ENCODE data around the gene SYNDIG1.

Gene SYNDIG1

GRCh38 chr20:24473435-24474223 lies 4.2 kb downstream of the SYNDIG1 start:
- no peak for DNase-seq

DNA sequence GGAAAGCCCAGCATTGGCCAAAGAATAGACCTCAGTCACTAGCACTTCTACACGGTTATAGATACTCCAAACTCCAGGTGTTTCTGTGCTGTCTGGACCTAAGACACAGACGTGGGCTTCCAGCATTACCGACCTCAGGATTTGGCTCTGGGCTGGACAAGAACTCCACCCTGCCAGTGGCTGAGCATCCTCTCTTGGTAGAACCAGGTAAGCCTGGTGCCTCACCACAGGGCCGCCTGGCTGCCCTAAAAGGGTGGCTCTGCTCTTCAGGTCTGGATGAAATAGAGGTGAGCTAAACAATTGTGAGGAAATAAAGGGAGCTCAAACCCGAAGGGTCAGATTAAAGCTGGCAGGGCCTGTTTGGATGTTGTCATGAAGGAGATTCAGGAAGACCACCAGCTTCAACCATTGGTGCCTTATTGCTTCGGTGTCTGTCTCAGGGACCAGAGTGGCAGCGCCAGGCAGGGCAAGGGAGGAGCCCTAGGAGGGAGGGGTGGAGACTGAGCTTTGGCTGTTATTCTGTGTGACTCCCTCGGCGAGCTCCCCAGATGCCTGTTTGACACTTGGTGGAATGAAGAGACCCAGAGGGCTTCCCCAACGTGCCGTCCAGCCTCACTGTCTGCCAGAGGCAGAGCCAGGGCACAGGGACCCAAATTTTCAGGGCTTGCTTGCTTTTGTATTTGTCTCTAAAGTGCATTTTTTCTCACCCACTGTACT lies 8.6 kb downstream of the SYNDIG1 start:
- no peak for DNase-seq

DNA sequence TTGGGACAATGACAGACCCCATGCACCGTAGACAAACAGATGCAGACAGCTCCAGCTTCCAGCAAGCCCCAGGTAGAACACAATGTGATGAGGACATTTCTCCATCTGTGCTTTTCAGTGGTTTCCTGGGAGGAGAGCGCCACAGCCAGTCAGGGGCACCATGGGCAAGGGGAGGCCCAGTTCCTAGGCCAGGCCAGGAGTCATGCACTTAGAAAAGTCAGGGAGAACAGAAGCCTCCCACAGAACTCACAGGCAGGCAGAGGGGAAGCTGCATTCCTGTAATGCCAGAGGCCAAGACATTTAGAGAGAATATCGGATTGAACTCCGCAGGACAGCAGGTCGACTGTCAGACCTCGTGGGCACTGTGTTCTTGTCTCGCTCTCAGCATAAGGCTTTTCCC lies 9.2 kb downstream of the SYNDIG1 start:
- DNase-seq = no peak

DNA sequence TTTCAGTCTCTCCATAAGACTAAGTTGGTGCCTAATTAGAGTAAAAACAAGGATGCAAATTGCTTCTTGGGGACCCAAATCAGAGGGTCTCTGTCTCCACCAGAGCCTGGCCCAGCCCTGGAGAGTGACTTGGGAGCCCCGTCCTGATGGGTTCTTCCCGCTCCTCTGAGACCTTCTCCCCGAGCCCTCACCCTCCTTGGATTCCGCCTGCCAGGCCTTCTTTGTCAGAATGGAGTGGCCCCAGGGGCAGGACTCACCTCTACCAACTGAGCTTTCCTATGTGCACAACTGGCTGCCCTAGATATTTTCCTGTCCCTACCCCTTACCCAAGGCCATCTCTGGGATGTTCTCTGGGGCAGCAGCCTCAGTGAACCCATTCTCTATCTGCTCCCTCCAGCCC lies 9.7 kb downstream of the SYNDIG1 start:
- DNase-seq = no peak

- no peak for DNase-seq
These were observed 10.2 kb downstream of the SYNDIG1 start for GRCh38 chr20:24479595-24479994.

- no peak for DNase-seq
These were observed 11.1 kb downstream of the SYNDIG1 start for GRCh38 chr20:24480509-24480908.

GRCh38 chr20:24481173-24481572 lies 11.7 kb downstream of the SYNDIG1 start:
- DNase-seq = no peak

GRCh38 chr20:24483435-24484080 lies 14.1 kb downstream of the SYNDIG1 start:
- no peak for DNase-seq

DNA sequence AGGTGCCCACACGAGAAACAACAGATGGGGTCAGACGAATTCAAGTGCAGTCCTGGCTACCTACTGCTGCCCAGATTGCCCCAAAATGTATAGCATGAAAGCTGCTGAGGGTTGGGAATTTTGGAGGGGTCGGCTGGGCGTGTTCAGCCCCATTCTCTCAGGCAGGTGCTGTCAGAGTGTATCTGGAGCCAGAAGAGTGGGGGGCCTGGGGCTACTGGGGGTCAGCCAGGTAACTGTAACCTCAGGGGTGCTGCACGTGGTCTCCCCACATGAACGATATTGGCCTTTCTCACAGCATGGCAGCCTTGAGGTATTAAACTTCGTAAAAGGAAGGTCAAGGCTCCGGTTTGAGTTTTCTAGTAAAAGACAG lies 14.6 kb downstream of the SYNDIG1 start:
- no peak for DNase-seq

GRCh38 chr20:24485981-24486380 lies 16.6 kb downstream of the SYNDIG1 start:
- no peak for DNase-seq

DNA sequence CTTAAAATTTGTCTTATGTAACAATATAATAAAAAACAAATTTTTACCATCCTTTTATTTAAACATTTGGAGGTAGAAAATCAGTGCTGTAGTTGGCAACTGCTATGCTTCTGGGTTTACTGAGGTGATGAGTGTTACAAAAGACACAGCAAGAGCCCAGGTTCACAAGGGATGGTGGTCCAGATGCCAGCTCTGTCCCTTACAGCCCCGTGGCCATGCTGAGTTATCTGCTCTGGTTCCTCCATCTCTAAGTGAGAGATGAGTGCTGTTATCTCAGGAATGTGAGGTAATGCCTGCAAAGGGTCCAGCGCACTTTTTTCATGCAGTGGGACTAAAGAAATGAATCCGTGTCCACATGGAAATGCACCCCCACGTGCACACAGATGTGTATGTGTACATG lies 17.8 kb downstream of the SYNDIG1 start:
- no peak for DNase-seq

GRCh38 chr20:24487648-24488047 lies 18.2 kb downstream of the SYNDIG1 start:
- no peak for DNase-seq

GRCh38 chr20:24488064-24488799 lies 18.8 kb downstream of the SYNDIG1 start:
- no peak for DNase-seq

GRCh38 chr20:24488800-24489175 lies 19.4 kb downstream of the SYNDIG1 start:
- DNase-seq = no peak

GRCh38 chr20:24489193-24489592 lies 19.8 kb downstream of the SYNDIG1 start:
- DNase-seq = no peak

DNA sequence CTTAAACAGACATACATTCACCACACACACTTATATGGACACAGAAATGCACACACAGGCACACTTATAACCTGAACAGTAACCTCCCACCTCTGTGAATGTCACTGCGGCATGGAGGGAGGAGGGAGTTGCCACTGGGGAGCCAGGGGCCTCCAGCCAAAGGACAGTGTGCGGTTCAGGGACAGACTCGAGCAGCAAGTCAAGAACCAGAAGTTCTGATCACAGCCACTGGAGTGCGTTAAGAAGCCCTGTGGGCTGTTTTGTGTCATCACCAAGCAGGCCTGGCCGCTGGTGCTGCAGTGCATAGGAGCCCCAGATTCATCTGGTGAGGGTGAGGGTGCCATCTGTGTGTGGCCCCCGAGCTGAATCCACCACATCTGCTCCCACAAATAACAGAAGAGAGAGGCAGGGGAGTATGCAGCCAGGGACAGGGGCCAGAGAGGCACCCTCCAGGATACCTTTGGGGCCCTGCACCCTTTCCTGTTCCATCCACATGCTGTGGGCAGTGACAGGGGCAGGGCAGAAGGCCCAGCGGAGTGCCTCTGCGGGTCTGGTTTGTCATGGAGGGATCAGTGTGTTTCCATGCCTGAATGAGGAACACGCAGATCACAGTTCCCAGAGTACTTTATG lies 20.3 kb downstream of the SYNDIG1 start:
- DNase-seq = no peak

- DNase-seq = no peak
These were observed 21.2 kb downstream of the SYNDIG1 start for GRCh38 chr20:24490598-24490997.

DNA sequence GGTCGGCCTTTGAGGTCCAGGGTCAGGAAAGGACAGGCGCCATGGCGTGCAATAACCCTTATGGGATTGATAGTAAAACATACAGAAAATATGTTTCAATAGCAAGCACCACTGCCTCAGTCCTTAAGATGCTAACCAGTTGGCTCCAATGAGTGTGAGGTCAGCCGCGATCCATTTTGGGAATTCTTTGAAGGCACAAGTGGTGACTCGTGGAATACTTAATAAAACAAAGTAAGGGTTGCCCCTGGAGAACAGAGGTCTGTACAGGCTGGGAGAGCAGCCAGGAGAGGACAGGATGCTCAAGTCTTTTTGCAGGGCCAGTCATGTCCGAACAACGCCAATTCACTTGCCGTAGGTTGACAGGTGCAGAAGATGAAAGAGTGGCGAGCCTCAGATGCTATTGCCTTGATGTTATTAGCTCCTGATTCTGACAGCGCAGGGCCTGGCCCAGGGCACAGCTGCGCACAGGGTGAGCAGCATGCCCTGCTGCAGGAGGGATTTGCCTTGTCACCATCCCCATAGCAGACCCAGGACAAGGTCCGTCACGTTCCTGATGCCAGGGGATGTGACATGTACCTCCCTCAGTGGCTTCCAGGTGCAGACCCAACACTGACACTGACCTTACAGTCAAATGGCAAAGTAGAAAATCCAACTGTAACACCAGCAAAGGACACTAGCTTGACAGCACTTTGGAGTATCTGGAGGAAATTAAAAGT lies 21.8 kb downstream of the SYNDIG1 start:
- DNase-seq = no peak

GRCh38 chr20:24492031-24492607 lies 22.7 kb downstream of the SYNDIG1 start:
- DNase-seq = no peak

- DNase-seq = no peak
These were observed 23.3 kb downstream of the SYNDIG1 start for GRCh38 chr20:24492698-24493097.

GRCh38 chr20:24493181-24493580 lies 23.8 kb downstream of the SYNDIG1 start:
- DNase-seq = no peak
